Neural cell (in vitro differentiated cells): ENCODE data around the gene TEDC1. TPM values are rescaled to one million over a fixed set of nuclear protein-coding genes. Genes with fewer than 3 reads are reported as not detected.

Experiments
- H2AFZ ChIP-seq: fragments of 200-600, 300-800 bp; sonication (generic), shearing (Covaris generic); 2 replicates; pipeline ENCODE4 v1.6.0; 2014; ENCODE audit warnings: low read depth, mild to moderate bottlenecking, antibody characterized with exemption, low read length, moderate library complexity
- H3F3A ChIP-seq: fragments of 200-600 bp; shearing (Covaris generic); 2 replicates; pipeline ENCODE4 v1.6.1; 2016; ENCODE audit warnings: mild to moderate bottlenecking, moderate library complexity, mixed read lengths, antibody characterized with exemption, low read length; ENCODE audit not compliant: insufficient read depth, poor library complexity, severe bottlenecking
- H3K27ac ChIP-seq: fragments of 200-600, 300-800 bp; sonication (generic), shearing (Covaris generic); 2 replicates; pipeline ENCODE4 v1.5.1; 2014; ENCODE audit warnings: mild to moderate bottlenecking, low read length, moderate library complexity
- H3K27me3 ChIP-seq: fragments of 300-800, 200-600 bp; sonication (generic), shearing (Covaris generic); 2 replicates; pipeline ENCODE4 v1.6.0; 2014; ENCODE audit warnings: mild to moderate bottlenecking, low read depth, low read length, moderate library complexity; ENCODE audit not compliant: insufficient read depth
- H3K36me3 ChIP-seq: fragments of 300-800, 200-600 bp; sonication (generic), shearing (Covaris generic); 2 replicates; pipeline ENCODE4 v1.5.1; 2014; ENCODE audit warnings: mild to moderate bottlenecking, antibody characterized with exemption, low read length, moderate library complexity; ENCODE audit not compliant: insufficient read depth
- H3K4me2 ChIP-seq: fragments of 300-800, 200-600 bp; sonication (generic), shearing (Covaris generic); 2 replicates; pipeline ENCODE4 v1.6.0; 2014; ENCODE audit warnings: mild to moderate bottlenecking, low read length
- H3K4me3 ChIP-seq: fragments of 300-800, 200-600 bp; sonication (generic), shearing (Covaris generic); 2 replicates; pipeline ENCODE4 v1.5.1; 2014; ENCODE audit warnings: mild to moderate bottlenecking, low read length, moderate library complexity
- H3K79me2 ChIP-seq: fragments of 200-600 bp; shearing (Covaris generic); replicated peaks from 2 replicates; pipeline ENCODE4 v1.6.0; 2014; ENCODE audit warnings: mild to moderate bottlenecking, low read length, moderate library complexity; ENCODE audit not compliant: insufficient read depth
- H3K9ac ChIP-seq: fragments of 300-800, 200-600 bp; sonication (generic), shearing (Covaris generic); 2 replicates; pipeline ENCODE4 v1.6.1; 2016; ENCODE audit warnings: mild to moderate bottlenecking, low read length, mixed read lengths
- H3K9me2 ChIP-seq: fragments of 200-600 bp; shearing (Covaris generic); 2 replicates; pipeline ENCODE4 v1.6.1; 2016; ENCODE audit warnings: mild to moderate bottlenecking, low read length, mixed read lengths; ENCODE audit not compliant: insufficient read depth
- H3K9me3 ChIP-seq: fragments of 200-600, 300-800 bp; sonication (generic), shearing (Covaris generic); 2 replicates; pipeline ENCODE4 v1.6.1; 2016; ENCODE audit warnings: mild to moderate bottlenecking, mixed run types, low read length, moderate library complexity, mixed read lengths
- H4K20me1 ChIP-seq: fragments of 200-600 bp; shearing (Covaris generic); 2 replicates; pipeline ENCODE4 v1.6.1; 2016; ENCODE audit warnings: mild to moderate bottlenecking, mixed run types; ENCODE audit not compliant: insufficient read depth
- CTCF ChIP-seq: fragments of 450-650 bp; IDR thresholded peaks from 2 replicates; pipeline ENCODE4 v1.5.1; 2014; ENCODE audit warnings: antibody characterized with exemption, mild to moderate bottlenecking, moderate library complexity; ENCODE audit not compliant: poor library complexity, severe bottlenecking
- EP300 ChIP-seq: fragments of 450-650 bp; conservative IDR thresholded peaks from 2 replicates; pipeline ENCODE4 v1.6.1; 2014; ENCODE audit warnings: antibody characterized with exemption, mild to moderate bottlenecking, moderate library complexity; ENCODE audit not compliant: poor library complexity, severe bottlenecking
- EZH2 ChIP-seq: fragments of 200-600, 300-800 bp; shearing (Covaris generic), sonication (generic); IDR thresholded peaks from 2 replicates; pipeline ENCODE4 v1.6.1; 2014; ENCODE audit warnings: antibody characterized with exemption, low read length, borderline replicate concordance, mild to moderate bottlenecking; ENCODE audit not compliant: insufficient read depth, poor library complexity, severe bottlenecking
- MXI1 ChIP-seq: fragments of 450-650 bp; conservative IDR thresholded peaks from 2 replicates; pipeline ENCODE4 v1.6.1; 2014; ENCODE audit warnings: antibody characterized with exemption, mild to moderate bottlenecking; ENCODE audit not compliant: poor library complexity, severe bottlenecking
- POLR2AphosphoS5 ChIP-seq: IDR thresholded peaks from 2 replicates; pipeline ENCODE4 v1.6.1; 2012
- RAD21 ChIP-seq: fragments of 450-650 bp; conservative IDR thresholded peaks from 2 replicates; pipeline ENCODE4 v1.6.1; 2014; ENCODE audit warnings: antibody characterized with exemption, mild to moderate bottlenecking, moderate library complexity
- SMC3 ChIP-seq: fragments of 450-650 bp; conservative IDR thresholded peaks from 2 replicates; pipeline ENCODE4 v1.6.1; 2014; ENCODE audit warnings: antibody characterized with exemption, mild to moderate bottlenecking, moderate library complexity; ENCODE audit not compliant: poor library complexity
- TAF1 ChIP-seq: IDR thresholded peaks from 2 replicates; pipeline ENCODE4 v1.6.1; 2012; ENCODE audit warnings: low read depth
- polyA plus RNA-seq: library from polyadenylated mRNA; depleted of rRNA; stranded (reverse); fragments of >200 nt; gene quantifications from 2 replicates; pipeline ENCODE4 v1.2.3, GENCODE V29; 2014
- TF ChIP-seq, protein P1 (sequence below): IDR thresholded peaks from 2 replicates; pipeline ENCODE4 v1.6.1; 2012; ENCODE audit warnings: borderline replicate concordance

Gene TEDC1
- polyA plus RNA-seq, 1 donor from 2014 or later, result 18.9 TPM

DNA sequence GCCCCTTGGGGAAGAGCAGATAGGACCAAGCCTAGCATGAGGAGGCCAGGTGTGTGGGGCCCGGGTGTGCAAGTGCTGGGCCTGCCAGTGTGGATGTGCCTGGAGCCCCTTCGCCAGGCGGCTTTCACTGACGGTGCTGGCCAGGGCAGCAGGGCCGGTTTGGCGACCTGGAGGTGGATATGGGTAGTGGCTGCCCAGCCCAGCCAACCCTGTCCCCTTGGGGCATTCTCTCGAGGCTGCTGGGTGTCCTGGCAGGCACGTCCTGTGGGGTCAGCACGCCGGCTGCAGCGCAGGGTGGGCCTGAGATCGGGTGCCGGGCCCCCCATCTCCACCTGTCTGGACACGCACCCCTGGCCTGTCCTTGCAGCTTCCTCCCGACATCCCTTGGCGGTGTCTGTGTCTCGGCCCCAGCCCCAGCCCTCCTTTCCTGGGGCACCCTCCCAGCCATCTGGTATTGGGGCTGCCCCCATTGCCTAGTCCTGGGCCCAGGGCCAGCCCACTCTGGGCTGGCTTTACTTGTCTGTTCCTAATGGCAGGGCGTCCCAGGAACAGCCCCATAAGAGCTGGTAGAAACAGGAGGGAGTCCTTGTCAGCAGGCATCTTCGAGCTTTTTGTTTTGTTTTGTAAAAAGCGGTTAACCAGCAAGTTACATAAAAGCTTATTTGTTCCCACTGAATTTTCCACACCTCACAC is 23.7 kb upstream of the TEDC1 start:
- Histone ChIP-seq H3K79me2 (no peaks in the 10 kb centered on the region), H3K9me2 (no peaks in the 10 kb centered on the region), H3K36me3 (peaks cover 5% of the 10 kb centered on the region), H3K4me2 (no peak overlapping the region), H4K20me1 (no peaks in the 10 kb centered on the region), H2AFZ (no peak overlapping the region), H3K27me3 (no peaks in the 10 kb centered on the region), H3K27ac (no peak overlapping the region), H3K4me3 (no peak overlapping the region), H3K9ac (no peak overlapping the region), H3F3A (no peaks in the 10 kb centered on the region), H3K9me3 (no peaks in the 10 kb centered on the region)
- TF ChIP-seq EZH2 (no peak), CTCF (no peak)

DNA sequence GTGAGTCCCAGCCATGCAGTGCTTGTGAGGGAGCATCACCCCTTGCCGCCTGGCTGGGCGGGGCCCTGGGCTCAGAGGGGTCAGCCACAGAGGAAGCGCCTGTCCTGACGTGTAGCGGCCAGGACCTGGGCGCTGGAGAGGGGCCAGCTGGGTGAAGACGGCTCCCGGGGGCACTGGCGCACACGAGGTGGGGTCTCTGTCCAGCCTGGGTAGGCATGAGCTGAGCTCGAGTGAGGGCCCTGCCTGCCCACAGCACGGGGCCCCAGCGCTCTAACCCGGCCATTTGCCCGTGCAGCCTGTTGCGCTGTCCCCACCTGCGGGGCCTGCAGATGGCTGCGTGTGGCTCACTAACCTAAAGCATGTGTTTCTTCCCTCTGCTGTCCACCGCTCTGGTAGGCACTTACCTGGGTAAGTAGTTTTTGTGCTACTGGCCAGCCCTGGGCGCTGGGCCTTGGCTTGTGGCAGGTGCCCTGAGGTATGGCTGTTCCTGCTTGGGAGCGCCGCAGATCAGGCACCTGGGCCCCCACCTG is 23.0 kb upstream of the TEDC1 start:
- no peak overlapping the region for H3K27ac ChIP-seq
- H3K36me3 ChIP-seq, result peaks cover 5% of the 10 kb centered on the region
- no peak overlapping the region for H3K9ac ChIP-seq

More for the DNA sequence above, 23.0 kb upstream of the TEDC1 start:
- Histone ChIP-seq H3K4me2 (no peak overlapping the region), H3K79me2 (no peaks in the 10 kb centered on the region), H2AFZ (no peak overlapping the region), H3K27me3 (no peaks in the 10 kb centered on the region), H3K4me3 (no peak overlapping the region), H4K20me1 (no peaks in the 10 kb centered on the region), H3F3A (no peaks in the 10 kb centered on the region), H3K9me2 (no peaks in the 10 kb centered on the region), H3K9me3 (no peaks in the 10 kb centered on the region)
- TF ChIP-seq EP300 (no peak), CTCF (no peak), EZH2 (no peak), TAF1 (no peak), POLR2AphosphoS5 (no peak), SMC3 (no peak), MXI1 (no peak), RAD21 (no peak)
- TF ChIP-seq, protein P1, sequence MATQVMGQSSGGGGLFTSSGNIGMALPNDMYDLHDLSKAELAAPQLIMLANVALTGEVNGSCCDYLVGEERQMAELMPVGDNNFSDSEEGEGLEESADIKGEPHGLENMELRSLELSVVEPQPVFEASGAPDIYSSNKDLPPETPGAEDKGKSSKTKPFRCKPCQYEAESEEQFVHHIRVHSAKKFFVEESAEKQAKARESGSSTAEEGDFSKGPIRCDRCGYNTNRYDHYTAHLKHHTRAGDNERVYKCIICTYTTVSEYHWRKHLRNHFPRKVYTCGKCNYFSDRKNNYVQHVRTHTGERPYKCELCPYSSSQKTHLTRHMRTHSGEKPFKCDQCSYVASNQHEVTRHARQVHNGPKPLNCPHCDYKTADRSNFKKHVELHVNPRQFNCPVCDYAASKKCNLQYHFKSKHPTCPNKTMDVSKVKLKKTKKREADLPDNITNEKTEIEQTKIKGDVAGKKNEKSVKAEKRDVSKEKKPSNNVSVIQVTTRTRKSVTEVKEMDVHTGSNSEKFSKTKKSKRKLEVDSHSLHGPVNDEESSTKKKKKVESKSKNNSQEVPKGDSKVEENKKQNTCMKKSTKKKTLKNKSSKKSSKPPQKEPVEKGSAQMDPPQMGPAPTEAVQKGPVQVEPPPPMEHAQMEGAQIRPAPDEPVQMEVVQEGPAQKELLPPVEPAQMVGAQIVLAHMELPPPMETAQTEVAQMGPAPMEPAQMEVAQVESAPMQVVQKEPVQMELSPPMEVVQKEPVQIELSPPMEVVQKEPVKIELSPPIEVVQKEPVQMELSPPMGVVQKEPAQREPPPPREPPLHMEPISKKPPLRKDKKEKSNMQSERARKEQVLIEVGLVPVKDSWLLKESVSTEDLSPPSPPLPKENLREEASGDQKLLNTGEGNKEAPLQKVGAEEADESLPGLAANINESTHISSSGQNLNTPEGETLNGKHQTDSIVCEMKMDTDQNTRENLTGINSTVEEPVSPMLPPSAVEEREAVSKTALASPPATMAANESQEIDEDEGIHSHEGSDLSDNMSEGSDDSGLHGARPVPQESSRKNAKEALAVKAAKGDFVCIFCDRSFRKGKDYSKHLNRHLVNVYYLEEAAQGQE, result no peak
